Left renal pelvis (tissue), 4 donors: Measurements from ENCODE around the gene SDC3. TPM values are rescaled to one million over a fixed set of nuclear protein-coding genes. Genes with fewer than 3 reads are reported as not detected.

ENCODE experiments used
- DNase-seq, 4 donors: peaks; one replicate each; pipeline ENCODE4 v3.0.0-alpha.2; 2013; ENCODE audit warnings: low read depth in 4 of 4, low spot score in 3 of 4
- polyA plus RNA-seq, 4 donors: library from polyadenylated mRNA; unstranded; fragments of 120-200 nt; gene quantifications; one replicate each; pipeline ENCODE4 v1.2.1, GENCODE V29; 2013; ENCODE audit not compliant: insufficient read length in 4 of 4

Gene SDC3
- polyA plus RNA-seq, 4 donors = 25.5 to 41.5 (median 28.2) TPM

- no peak for DNase-seq
Observed at GRCh38 chr1:30905916-30906620, 2.5 kb downstream of the SDC3 start.

GRCh38 chr1:30905403-30905802, 3.2 kb downstream of the SDC3 start:
- no peak for DNase-seq

- DNase-seq = no peak
Observed at GRCh38 chr1:30904962-30905335, 3.6 kb downstream of the SDC3 start.

GRCh38 chr1:30904191-30904961, 4.2 kb downstream of the SDC3 start:
- no peak for DNase-seq

- DNase-seq = no peak
Observed at GRCh38 chr1:30903343-30904034, 5.1 kb downstream of the SDC3 start.

- DNase-seq = no peak
Observed at GRCh38 chr1:30902593-30903290, 5.8 kb downstream of the SDC3 start.

- no peak for DNase-seq
Observed at GRCh38 chr1:30901798-30902581, 6.6 kb downstream of the SDC3 start.

- no peak for DNase-seq
Observed at GRCh38 chr1:30900931-30901560, 7.5 kb downstream of the SDC3 start.

- no peak for DNase-seq
Observed at GRCh38 chr1:30900486-30900885, 8.1 kb downstream of the SDC3 start.

- DNase-seq = no peak
Observed at GRCh38 chr1:30899577-30900389, 8.8 kb downstream of the SDC3 start.

- DNase-seq = no peak
Observed at GRCh38 chr1:30898031-30898815, 10.3 kb downstream of the SDC3 start.

GRCh38 chr1:30896905-30897304, 11.7 kb downstream of the SDC3 start:
- no peak for DNase-seq

GRCh38 chr1:30895944-30896660, 12.5 kb downstream of the SDC3 start:
- no peak for DNase-seq

- DNase-seq = no peak
Observed at GRCh38 chr1:30895382-30895943, 13.1 kb downstream of the SDC3 start.

- no peak for DNase-seq
Observed at GRCh38 chr1:30894508-30894973, 14.0 kb downstream of the SDC3 start.

- no peak for DNase-seq
Observed at GRCh38 chr1:30893776-30894507, 14.6 kb downstream of the SDC3 start.
